ENCODE measurements around the gene PRDM11.

- no peak for TF ChIP-seq CTCF (IDR thresholded peaks at IDR 0.05 in 4 of 5, conservative IDR thresholded peaks at IDR 0.05 in 1 of 5)
- no peak for TF ChIP-seq POLR2A (IDR thresholded peaks at IDR 0.05)
Measured at GRCh38 chr11:45150943-45151342, 4.5 kb downstream of the PRDM11 start.

Measured in gastrocnemius medialis (tissue), 4 donors.